Stimulated activated CD8-positive, alpha-beta memory T cell treated with anti-CD3 and anti-CD28 coated beads, Interleukin-12 subunit alpha, Interleukin-12 subunit beta, amount 100 ng/mL, for 4 hours (primary cell): ENCODE measurements around the gene MED12L.

Experiments used
- DNase-seq: peaks from one replicate; pipeline ENCODE4 v3.0.0-alpha.2; 2020; ENCODE audit warnings: low read depth

MED12L gene

GRCh38 chr3:151290673-151291072, 205.2 kb downstream of the MED12L start:
- DNase-seq: no peak

DNA sequence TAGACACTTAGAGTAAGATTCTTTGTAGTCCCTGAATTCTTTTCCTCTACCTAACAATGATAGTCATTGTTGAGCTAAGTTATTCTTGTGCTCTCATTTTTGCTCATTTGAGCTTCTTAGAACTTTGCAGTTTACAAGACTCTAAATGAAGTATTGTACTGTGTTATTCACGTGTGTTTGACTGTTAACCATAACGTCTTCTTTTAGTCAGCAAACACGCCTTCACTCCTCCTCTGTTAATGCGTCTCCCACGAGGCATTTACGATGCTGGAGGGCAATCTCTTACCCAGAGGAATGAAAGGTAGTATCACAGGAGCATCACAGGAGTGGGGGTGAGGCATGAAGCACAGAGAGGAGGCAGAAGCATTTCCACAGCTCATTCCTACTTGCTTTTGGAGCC, 207.7 kb downstream of the MED12L start:
- DNase-seq: no peak

GRCh38 chr3:151296226-151296625, 210.8 kb downstream of the MED12L start:
- DNase-seq: no peak

DNA sequence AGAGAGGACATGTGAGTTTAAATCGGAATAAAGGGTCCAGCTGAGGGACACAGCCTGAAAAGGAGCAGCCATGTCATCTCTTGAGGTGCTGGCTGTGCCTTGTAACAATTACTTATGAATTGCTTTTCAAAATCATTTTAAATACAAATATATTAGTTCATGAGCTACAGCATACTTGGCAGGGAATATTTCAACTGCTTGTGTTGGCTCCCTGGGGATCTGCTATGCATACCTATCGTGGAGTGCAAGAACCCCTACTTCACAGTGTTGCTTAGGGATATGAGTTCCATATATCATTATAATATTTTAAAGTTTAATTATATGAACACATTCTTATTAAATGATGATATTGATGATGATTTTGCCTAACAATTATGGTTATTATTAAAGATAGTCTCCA, 212.0 kb downstream of the MED12L start:
- DNase-seq: no peak

- DNase-seq: no peak
Observed at GRCh38 chr3:151299006-151299405, 213.5 kb downstream of the MED12L start.

DNA sequence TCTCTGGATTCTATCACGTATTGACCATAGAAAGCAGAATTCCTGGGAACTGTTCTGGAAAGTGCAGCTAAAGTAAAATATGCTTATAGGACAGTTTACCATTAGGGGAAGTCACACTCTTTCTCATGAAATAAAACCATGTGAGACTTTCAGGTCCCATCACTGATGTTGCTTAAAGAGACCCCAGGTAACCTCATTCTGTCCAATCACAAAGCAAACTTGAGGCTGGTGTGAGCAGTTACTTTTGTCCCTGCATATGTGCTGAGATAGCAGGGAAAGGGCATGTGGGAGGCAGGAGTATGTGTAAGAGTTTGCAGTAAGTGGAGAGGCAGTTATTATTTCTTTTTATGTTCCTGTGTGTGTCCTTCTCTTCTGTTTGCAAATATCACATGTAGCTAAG, 215.1 kb downstream of the MED12L start:
- DNase-seq: no peak

- no peak for DNase-seq
Observed at GRCh38 chr3:151301787-151302186, 216.3 kb downstream of the MED12L start.

DNA sequence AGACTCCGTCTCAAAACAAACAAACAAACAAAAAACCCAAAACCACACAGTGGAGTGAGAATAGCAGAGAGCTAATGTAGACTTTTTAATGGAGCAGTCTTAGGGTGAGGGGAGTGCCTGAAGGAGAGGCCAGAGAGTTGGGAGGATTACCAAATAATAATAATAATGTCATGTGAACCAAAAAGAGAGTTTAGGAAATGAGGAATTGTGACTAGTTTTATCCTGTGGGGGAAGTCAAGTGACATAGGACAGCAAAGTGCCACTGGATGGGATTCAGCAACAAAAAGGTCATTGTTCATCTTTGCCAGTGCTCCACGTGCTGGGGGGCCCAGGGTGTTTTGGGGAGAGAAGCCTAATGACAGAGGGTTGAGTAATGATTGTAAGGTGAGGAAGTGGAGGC, 218.3 kb downstream of the MED12L start:
- no peak for DNase-seq

- no peak for DNase-seq
Observed at GRCh38 chr3:151305060-151305774, 219.8 kb downstream of the MED12L start.

- no peak for DNase-seq
Observed at GRCh38 chr3:151305775-151306151, 220.3 kb downstream of the MED12L start.

- DNase-seq: no peak
Observed at GRCh38 chr3:151306168-151306810, 220.8 kb downstream of the MED12L start.

DNA sequence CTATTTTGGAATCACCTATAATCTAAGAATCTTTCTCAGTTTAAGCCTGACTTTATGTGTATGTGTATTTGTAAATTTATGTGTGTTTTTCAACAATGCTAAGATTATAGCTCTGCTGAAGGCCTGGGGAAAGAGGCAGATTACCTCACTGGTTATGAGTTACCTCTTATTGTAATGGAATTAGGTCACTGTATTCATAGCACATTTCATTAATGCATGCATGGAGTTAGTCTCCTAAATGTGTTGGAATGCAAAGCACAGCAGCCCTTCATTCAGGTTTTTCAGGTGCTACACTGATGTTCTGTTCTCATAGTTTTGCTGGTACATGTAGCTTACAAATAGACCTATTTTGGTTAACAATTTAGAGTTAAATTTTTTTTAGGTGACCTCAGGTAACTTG, 221.7 kb downstream of the MED12L start:
- no peak for DNase-seq

DNA sequence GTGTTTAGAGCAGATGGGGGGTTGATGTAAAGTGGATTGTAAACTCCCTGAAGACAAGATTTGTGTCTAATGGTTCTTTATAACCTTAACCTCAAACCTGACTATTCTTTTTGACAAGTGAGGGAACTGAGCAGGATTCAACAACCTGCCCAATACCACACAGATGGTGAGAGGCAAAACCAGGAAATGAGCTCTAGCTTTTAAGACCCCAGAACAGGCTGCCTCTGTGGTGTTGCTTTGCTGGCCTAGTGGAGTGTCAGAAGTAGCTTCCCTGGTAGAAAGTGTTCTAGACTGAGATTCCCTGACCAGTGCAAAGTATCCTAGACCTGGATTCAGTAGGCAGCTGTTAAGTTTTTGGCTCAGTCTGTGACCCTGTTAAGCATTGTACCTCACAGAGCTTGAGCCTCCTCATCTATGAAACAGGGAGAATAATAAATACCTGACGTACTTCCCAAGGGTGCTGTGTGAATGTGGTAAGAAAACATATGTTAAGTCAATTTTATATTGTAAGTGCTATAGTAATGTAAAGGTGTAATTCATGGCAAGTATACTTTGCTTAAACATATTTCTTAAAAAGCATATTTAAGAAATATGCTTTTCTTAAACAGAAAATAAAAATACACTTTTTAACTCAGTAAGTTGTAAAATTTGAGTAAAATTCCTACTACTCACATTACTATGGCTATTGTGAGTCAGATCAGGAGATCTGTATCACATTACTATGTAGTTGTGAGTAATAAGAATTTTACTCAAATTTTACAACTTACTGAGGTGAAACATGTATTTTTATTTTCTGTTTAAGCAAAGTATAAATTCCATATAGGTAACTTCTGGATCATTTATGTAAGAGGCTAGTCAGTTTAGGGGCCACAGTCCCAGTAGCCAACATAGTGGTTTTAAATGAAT, 222.4 kb downstream of the MED12L start:
- no peak for DNase-seq

DNA sequence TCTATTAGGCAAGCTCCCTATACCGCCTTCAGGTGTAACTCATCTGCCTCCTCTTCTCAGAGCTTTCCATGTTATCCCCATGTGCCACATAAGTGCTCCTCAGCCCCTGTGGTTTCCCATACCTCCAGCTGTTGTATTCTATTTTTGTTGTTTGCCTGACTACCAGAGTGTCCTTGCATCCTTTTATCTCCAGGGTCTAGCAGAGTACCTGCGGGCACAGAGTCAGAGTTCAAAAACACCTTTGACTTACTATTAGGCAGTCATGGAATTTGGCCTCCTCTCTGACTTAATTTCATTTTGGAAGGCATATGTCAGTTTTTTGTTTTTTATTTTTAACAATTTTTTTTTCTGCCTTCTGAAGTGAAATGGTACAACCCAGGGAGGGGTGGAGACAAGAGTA, 224.1 kb downstream of the MED12L start:
- DNase-seq: no peak

DNA sequence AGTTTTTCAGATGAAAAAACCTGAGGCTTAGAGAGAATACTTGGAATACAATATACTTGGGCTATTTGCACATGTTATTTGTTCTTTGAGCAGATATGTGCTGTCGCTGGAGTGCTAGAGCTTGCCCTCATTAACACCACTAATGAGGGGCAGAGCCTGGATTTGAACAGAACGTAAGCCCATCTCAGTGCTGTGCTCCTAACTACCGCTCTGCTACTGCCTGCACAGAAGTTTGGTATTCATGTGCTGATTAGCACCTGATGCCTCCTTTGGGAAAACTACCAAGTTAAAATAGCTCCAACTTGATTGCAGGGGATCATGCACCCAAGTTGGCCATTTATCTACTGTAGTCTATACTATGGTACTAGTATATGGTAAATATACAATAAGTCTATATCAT, 227.5 kb downstream of the MED12L start:
- DNase-seq: no peak

DNA sequence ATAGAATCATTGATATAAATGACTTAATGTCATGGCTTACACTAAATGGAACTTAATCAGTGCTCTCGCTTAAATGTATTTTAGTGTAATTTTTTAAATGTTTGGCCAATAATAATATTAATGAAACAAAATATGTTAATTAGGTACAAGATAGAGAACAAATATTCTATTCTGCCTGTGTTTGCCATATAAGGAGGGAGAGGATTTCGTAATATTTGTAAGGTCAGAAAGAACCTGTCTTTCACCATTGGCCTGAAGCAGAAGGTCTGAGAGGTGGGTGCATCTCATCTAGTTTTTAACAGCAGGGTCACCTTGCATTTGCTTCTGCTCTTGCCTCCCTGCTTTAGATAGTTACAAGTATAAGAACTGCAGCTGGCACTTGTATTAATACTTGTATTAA, 228.7 kb downstream of the MED12L start:
- no peak for DNase-seq

- DNase-seq: no peak
Observed at GRCh38 chr3:151314593-151314992, 229.1 kb downstream of the MED12L start.

DNA sequence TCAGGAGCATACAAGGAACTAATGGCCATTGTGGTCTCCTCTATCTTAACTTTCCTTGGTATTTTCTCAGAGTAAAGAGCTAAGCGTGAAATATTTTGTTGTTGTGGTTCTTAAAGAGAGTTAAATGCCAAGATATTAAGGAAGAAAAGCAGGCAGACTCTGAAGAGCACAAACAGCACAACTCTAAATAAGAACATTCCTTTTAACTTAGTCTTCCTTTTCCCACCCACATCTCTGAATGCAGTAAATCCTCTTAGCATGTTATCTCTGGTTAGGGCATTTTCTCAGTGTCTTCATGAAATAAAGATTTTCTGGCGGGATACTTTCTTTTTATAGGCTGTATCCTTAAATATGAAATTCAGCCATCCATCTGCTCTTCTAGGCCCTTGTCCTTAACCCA, 229.7 kb downstream of the MED12L start:
- no peak for DNase-seq

- DNase-seq: no peak
Observed at GRCh38 chr3:151315846-151316245, 230.4 kb downstream of the MED12L start.

GRCh38 chr3:151316267-151316991, 231.0 kb downstream of the MED12L start, which contains the start of gene GPR87:
Gene GPR87 (minus strand): TSS chr3:151316820. CDS start chr3:151300100, 16,720 bp downstream.
- no peak for DNase-seq

DNA sequence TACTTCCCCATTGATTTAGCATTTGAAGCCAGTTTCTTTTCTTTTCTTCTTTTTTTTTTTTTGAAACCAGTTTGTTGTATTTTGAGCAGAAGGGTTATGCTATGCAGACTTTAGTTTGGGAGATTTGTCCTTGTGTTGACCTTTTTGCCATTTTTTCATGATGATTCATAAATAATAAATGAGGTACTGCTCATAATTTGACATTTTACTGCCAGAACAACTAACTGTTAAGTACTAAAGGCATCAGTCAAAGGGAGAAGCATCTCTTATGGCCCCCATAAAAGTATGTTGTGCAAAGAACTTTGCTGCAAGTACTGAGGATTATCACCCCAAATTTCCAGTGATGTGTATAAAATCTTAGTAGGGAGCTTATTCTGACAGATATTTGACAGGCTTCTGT, 232.8 kb downstream of the MED12L start:
- no peak for DNase-seq

DNA sequence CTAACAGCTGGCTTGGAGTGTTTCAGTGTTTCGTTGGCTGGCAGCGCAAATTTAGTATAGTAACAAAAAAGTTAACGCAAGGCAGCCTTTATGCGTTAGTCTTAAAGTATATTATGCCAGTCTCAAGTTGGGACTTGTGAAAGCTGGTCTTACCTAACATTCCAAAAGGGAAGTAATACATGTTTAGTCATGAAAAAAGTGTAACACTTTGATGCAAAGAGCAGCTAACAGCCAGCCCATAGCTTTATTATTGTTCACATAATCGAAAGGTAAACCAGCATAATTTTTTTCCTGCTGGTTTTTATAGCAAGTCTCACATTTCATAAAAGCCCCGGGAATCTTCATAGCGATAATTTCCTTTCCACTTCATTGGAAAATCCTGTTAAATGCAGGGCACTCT, 233.5 kb downstream of the MED12L start:
- no peak for DNase-seq
